H1 (cell line): ENCODE data around the gene MARCHF9.

Experiments used
- CHD2 ChIP-seq: IDR thresholded peaks from 2 replicates; pipeline ENCODE4 v1.6.1; 2012; ENCODE audit warnings: low read length, improper control_type of control experiment
- POLR2AphosphoS5 ChIP-seq: IDR thresholded peaks from 2 replicates; pipeline ENCODE4 v1.6.1; 2011; ENCODE audit warnings: low read depth, low read length

DNA sequence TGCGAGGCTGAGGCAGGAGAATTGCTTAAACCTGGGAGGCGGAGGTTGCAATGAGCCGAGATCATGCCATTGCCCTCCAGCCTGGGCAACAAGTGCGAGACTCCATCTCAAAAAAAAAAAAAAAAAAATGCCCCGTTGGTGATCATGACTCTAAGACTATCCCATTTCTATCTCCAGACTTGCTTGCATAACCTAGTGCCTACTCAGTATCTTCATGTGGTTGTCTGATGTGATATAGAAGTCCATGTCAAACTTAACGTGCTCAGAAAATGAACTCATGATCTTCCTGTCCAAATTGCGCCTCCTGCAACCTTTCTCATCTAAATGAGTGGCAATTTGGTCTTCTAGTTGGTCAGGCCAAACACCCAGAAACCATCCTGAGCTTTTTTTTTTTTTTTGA lies 23.0 kb downstream of the MARCHF9 start:
- no peak for TF ChIP-seq POLR2AphosphoS5
- TF ChIP-seq CHD2, result no peak
